D721Med (cell line): ENCODE data around the gene SLC1A5.
A peak's percentile ranks its signal among the peaks of the same experiment; 100 is the strongest.
"Not testable (repeated sequence)": the region's sequence is repeated elsewhere in the genome, so short reads cannot be mapped to it uniquely, and the experiment has no call there.

Experiments used
- DNase-seq: peaks from one replicate; pipeline ENCODE4 v3.0.0; 2011; ENCODE audit warnings: low spot score; ENCODE audit not compliant: insufficient read length
- FAIRE-seq: peaks from 2 replicates; lab custom pipeline; 2011; peaks lifted over from hg19 to GRCh38; lab: Jason Lieb, UNC
- CTCF ChIP-seq: IDR thresholded peaks from 2 replicates; pipeline ENCODE4 v1.5.1; 2012; ENCODE audit warnings: mild to moderate bottlenecking, control low read depth; ENCODE audit not compliant: insufficient read depth; ENCODE audit errors: missing control alignments

SLC1A5 gene

DNA sequence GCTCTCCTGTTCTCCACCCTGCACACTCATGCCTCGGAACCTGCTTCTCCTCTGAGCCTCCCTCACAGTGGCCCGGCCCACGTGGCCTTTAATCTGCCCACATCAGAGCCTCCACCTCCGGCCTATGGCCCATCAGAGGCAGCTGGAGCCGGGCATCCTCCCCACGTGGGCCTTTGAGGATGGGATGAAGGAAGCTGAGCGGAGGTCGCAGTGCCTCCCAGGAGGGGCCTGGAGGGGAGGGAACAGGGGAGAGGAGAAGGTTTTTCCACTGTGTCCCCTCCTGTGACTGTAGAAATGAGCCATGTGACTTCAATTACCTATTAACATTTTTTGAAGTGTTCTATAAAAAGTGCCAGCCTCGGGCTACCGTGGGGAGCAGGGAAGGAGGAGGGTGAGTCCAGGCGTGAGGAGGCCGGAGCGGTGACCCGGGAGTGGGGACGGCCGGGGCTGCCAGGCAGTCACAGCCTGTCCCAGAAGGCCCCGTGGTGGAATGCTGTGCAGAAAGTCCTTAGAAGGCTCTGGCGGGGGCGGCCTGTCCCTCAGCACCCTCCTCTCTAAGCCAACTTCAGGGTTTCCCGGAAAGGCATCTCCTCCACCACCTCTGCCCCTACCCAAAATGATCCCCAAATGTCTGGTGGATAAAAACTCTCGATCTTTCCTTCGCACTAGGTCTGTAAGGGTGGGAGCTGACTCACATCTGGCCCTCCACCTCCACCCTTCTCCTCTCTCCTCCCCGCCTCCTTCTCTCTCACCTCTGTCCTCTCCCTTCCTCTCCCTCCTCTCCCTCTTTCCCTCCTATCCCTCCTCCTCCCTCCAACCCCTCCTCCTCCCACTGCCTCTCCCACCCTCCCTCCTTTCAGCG is 24.8 kb upstream of the SLC1A5 start:
- FAIRE-seq (no peak), DNase-seq (no peak)
- no peak for TF ChIP-seq CTCF

DNA sequence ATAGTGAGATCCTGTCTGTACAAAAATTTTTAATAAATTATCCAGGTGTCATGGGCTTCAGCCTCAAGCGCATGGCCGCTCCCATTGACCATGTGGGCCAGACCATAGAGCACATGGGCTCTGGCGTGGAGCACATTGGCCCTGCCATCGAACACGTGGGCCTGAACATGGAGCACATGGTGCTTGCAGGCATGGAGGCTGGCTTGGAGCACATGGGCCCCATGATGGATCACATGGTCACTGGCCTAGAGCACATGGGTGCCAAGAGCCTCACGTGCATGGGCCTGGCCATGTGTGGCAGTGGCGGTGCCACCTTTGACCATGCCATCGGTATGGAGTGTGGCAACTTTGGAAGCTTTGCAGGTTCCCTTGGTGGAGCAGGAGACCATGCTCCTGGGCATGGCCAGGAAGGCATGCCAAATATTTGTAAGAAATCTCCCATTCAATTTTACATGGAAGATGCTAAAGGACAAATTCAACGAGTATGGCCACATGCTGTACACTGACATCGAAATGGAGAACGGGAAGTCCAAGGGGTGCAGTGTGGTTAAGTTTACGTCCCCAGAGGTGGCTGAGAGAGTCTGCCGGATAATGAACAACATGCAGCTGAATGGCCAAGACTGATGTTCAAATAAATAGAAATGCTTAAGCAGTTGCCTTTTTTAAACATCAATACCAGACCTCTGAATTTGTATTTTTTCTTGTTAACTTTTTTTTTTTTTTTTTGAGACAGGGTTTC is 21.3 kb upstream of the SLC1A5 start:
- DNase-seq (no peak), FAIRE-seq (no peak)
- no peak for TF ChIP-seq CTCF

- peak; percentile 7 for DNase-seq
- no peak for FAIRE-seq
- no peak for TF ChIP-seq CTCF
Observed at GRCh38 chr19:46806656-46807055, 18.3 kb upstream of the SLC1A5 start.

- not testable (repeated sequence) for DNase-seq, FAIRE-seq
Observed at GRCh38 chr19:46804432-46804831, 16.0 kb upstream of the SLC1A5 start.

- DNase-seq, result no peak
- TF ChIP-seq CTCF, result no peak
- no peak for FAIRE-seq
Observed at GRCh38 chr19:46803555-46803954, 15.2 kb upstream of the SLC1A5 start.

- FAIRE-seq (no peak), DNase-seq (no peak)
- TF ChIP-seq CTCF, result no peak
Observed at GRCh38 chr19:46802152-46802551, 13.8 kb upstream of the SLC1A5 start.

DNA sequence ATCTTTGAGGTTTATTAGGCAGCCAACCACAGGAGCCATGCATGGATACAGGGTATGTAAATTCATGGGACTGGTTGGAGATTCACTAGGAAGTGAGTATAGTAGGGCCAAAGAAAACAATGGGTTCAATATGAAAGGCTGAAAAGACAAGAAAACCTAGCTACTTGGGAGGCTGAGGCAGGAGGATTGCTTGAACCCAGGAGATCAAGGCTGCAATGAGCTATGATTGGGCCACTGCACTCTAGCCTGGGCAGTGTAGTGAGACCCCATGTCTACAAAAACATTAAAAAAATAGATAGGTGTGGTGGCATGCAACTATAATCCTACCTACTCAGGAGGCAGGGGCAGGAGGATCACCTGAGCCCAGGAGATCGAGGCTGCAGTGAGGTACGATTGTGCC is 10.3 kb upstream of the SLC1A5 start:
- no peak for DNase-seq
- FAIRE-seq, result no peak
- TF ChIP-seq CTCF, result no peak
